Stimulated activated CD8-positive, alpha-beta memory T cell treated with anti-CD3 and anti-CD28 coated beads, Interleukin-7, amount 100 ng/mL, for 1 hour (primary cell): ENCODE data around the gene STPG1.

Experiments used
- DNase-seq, 2 donors: peaks; one replicate each; pipeline ENCODE4 v3.0.0-alpha.2; 2020; ENCODE audit warnings: low read depth in 2 of 2

The STPG1 gene

DNA sequence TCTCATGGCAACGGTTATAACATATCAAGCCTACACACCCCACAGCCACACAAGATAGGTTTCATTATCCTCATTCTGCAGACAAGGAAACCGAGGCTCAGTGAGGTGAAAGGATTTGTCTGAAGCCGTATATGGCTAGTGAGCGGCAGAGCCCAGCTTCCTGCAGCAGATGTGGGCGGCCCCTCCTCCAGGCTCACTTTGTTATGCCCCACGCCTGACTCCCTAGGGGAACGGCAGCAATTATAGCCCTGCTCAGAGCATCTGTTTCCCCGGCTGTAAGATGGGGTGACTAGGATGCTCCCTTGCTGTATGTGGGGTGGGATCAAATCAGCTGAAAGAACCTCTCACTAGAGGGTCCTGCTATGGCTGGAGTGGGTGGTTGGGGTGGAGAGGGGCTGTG, 72.3 kb downstream of the STPG1 start:
- no peak for DNase-seq

- no peak for DNase-seq
Measured at GRCh38 chr1:24340770-24341169, 72.8 kb downstream of the STPG1 start.

DNA sequence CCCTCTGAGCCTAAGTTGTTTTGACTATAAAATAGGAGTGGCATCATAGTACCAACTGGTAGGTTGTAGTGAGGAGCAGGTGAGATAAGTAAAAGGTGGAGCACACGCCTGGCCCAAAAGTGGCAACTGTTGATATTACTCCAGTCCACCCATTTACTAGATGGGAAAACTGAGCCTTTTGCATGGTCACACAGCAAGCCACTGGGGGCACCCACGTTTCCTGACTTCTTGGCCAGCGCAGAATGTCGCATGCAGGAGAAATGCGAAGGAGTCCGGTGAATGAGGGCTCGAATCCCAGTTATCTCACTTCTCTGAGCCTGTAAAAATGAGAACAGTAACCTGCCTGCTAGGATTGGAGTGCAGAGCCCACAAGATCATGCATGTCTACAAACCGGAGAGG, 73.6 kb downstream of the STPG1 start:
- no peak for DNase-seq

DNA sequence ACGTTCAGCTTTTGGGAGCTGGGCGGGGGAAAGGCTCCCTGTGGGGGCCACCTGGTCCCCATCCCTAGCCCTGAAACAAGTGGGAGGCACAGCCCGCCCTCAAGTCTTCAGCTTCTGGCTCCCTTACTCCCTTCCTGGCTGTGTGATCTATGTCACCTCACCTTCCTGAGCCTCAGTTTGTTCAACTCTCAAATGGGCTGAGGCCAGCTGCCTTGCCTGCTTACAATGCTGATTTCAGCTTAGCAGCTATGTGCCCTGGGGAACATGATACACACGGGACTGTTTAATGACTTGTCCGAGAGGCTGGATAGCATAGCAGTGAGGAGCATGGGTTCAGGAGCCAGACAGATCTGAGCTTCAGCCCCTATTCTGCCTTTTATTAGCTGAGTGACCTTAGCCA, 75.1 kb downstream of the STPG1 start:
- no peak for DNase-seq

GRCh38 chr1:24337455-24337854, 76.1 kb downstream of the STPG1 start:
- DNase-seq, result no peak

GRCh38 chr1:24336075-24336474, 77.5 kb downstream of the STPG1 start:
- no peak for DNase-seq

GRCh38 chr1:24331961-24332673, 81.5 kb downstream of the STPG1 start:
- DNase-seq, result no peak

DNA sequence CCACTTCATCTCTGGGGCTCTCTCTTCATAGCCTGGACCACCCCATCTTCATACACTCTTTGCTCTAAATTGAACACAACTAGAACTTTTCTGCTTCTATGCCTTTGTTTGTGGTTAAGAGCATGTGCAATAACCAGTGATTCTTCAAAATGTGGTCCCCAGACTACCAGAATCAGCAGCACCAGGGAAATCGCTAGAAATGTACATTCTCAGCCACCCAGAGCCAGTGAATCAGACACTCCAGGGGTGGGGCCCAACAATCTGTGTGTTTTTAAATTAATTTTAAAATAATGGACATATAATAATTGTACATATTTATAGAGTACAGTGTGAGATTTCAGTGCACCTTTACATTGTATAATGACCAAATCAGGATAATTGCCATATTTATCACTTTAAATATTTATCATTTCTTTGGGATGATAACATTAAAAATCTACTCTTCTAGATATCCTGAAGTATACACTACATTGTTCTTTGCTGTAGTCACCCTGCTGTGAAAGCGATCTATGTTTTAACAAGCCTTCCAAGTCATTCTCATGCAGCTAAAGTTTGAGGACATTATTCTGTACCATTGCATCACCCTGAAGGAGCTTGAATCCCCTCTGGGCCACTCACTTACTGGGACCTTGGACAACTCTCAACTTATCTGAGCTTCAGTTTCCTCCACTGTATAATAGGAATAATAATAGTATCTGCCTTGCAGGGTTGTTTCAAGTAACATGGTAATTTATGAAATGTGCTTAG, 83.6 kb downstream of the STPG1 start:
- DNase-seq, result no peak

- DNase-seq, result no peak
Measured at GRCh38 chr1:24329331-24329730, 84.3 kb downstream of the STPG1 start.

GRCh38 chr1:24327891-24328290, 85.7 kb downstream of the STPG1 start:
- no peak for DNase-seq

- no peak for DNase-seq
Measured at GRCh38 chr1:24327486-24327885, 86.1 kb downstream of the STPG1 start.

- DNase-seq, result no peak
Measured at GRCh38 chr1:24325587-24326449, 87.8 kb downstream of the STPG1 start.

- DNase-seq, result no peak
Measured at GRCh38 chr1:24324903-24325302, 88.7 kb downstream of the STPG1 start.

DNA sequence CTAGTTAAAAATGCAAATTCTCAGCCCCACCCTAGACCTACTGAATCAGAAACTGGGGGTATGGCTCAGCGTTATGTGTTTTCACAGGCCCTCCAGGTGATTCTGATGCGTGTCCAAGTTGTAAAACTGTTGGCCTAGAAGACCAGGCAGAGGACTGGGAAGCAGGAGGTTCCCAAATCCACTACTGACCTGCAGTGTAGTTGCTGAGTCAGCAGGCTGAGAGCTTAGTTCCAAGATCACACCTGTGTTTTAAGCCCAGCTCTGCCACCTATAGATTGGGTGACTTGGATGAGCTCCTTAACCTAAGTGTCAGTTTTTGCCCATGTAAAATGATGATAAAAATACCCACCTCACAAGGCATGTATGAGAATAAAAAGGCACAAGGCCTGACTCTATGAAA, 90.3 kb downstream of the STPG1 start:
- no peak for DNase-seq

DNA sequence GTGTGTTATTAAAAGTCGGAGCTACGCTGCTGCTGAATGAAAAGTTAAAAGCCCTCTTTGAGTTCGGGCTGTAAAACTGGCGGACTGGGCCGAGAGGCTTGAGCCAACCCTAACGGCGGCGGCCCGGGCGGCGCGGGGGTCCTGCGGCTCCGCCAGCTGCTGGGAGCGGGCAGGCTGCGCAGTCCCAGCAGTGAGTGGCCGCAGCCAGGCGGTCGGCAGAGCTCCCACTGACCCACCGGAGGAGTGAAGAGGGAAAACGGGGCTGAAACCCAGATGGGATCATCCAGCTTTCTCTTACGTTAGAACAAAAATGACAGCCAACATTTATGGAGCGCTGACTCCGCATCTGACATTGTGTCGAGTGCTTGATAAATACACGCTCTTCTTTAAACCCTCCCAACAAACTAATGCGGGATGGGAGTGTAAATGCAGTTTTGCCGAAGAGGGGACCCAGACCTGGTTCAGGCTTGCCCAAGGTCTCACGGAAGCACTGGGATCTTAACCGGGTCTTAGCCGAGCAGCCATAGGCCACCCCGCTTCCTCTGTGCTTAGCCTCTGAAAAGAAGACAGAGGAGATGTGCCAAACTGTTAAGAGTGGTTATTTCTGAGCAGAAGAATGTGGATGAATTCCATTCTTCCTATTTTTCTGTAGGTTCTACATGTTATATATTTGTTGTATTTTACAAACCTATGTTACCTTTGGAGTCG, 91.0 kb downstream of the STPG1 start:
- DNase-seq, result no peak

DNA sequence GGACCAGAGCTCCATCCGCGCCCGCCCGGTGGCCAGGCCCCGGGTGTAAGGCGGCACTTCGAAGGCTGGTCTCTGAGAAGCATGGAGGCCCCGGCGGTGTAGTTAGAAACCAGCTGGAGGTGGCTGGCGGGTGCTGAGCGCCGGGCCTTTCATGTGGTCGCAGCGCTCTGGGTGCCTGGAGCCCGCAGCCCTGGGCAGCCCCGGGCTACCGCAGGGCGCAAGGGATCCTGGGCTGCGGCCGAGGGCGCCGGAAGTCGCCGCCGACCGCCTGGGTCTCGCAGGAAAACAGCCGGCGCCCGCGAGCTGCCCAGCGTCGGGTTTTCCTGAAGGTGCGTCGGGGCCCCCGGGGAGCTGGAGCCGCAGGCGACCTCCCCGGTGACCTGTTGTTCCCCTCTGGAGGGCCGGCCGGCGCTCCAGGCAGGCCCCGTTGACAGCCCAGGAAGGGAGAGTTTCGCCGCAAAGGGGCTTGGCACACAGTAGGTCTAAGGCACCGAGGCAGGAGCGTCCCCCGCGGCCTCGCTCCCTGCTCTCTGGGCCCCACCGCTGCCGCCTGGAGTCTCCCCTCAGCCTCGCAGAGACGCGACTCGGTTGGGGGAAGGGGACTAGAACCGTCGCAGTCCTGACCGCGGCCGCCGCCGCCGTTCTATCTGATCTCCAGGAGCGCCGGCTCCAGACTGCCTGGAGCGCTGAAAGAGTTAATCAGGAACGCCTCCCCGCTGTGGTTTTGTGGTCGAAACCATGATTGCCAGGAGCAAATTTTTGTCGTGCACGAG, 91.7 kb downstream of the STPG1 start:
- DNase-seq, result peak; percentile 20 to 22

DNA sequence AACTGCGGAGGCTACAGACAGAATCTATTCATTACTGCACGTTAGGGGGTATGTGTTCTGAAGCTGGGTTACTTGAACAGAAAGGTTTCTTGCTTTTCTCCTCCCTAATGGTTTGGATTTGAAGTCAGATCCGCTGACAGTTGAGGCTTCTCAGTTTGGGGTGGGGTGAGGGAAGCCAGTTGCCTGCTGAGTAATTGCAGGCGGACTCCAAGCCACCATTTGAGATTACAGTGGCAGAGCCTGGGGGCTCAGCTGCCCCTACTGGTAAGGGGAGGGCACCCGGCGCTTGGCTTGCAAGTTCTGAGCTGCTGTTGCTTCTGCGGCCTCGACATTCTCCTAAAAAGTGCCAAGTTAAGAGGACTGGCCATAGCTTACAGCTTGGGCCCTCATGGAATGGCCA, 92.5 kb downstream of the STPG1 start:
- no peak for DNase-seq

- DNase-seq, result no peak
Measured at GRCh38 chr1:24319962-24320361, 93.6 kb downstream of the STPG1 start.

GRCh38 chr1:24319312-24319863, 94.2 kb downstream of the STPG1 start, which contains the start of gene GRHL3:
Gene GRHL3, plus strand, starts transcription at chr1:24319357. Its CDS starts 195 bp downstream, at chr1:24319552.
- no peak for DNase-seq

DNA sequence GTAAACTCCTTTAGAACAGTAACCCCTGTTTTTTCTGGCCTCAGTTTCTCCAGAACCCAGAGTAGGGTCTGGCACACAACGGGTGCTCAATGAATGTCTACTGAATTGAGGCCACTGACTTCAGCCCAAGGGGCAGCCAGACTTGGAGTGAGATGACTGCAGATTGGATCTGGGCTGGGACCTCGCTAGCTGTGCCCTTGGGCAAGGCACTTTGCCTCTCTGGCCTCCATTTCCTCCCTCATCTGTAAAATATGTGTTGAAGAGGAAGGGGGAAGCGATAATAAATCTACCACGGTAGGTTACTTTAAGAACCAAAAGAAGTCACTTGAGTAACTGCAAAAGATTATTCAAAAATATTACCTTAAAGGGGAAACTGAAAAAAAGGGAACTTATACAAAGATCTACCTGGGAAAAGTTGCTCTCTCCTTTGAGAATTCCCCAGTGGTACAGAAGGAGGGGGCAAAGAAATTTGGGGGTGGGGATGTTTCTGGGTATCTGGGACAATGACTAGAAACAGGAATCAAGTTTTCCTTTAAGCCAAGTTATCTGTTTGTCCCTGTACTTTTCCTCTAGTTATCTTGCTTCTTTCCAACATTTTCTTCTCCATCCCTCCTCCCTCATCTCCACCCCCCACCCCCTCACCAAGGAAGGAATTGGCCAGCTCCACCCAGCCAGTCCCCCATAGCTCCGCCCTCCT, 94.8 kb downstream of the STPG1 start:
- no peak for DNase-seq
